GM18951 (cell line): ENCODE results near the gene GFRA4.

Experiments
- POLR2A ChIP-seq: IDR thresholded peaks from 4 replicates; pipeline ENCODE4 v1.6.1; 2011; ENCODE audit warnings: mild to moderate bottlenecking; ENCODE audit not compliant: insufficient read length, insufficient read depth; ENCODE audit errors: extremely low read depth
- in situ Hi-C: fragments of 300-500 bp; cut with MboI; formaldehyde crosslinking; loops from one replicate; pipeline ENCODE4 v1.12.0; 2022; ENCODE audit warnings: low sequenced_read_pairs, mixed read lengths, inconsistent platforms; ENCODE audit not compliant: unreplicated experiment

GFRA4 gene

DNA sequence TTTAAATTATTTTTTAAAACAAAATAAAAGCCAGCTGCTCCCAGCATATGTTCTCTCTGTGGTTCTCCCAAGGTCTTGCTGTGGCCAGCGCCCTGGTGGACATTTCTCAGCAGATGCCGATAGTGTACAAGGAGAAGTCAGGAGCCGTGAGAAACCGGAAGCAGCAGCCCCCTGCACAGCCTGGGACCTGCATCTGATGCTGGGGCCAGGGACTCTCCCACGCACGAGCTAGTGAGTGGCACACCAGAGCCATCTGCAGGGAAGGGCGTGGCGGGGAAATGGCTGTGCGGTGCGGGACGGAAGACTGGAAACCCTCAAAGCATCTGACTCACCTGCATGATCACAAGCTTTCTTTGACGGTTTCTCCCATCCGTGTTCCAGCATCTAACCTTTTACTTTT lies 16.5 kb downstream of the GFRA4 start:
- no peak for TF ChIP-seq POLR2A
- in situ Hi-C loops: no loop called here

DNA sequence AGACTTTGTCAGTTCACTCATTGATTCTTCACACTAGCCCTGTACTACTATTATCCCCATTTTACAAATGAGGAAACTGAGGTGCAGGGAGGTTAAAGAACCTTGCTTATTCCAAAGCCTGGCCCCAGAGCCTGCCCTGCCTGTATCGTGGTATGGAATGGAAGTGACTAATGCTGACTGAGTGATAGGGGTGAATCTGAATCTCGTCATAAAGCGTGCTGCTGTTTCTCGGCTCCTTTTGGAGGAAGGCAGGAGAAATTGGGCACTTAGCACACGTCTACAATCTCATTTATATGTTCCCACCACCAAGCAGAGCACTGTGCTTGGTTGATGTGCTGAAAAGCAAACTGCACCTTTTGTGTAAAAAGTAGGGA lies 17.1 kb downstream of the GFRA4 start:
- TF ChIP-seq POLR2A: no peak
- in situ Hi-C loops: no loop called here

DNA sequence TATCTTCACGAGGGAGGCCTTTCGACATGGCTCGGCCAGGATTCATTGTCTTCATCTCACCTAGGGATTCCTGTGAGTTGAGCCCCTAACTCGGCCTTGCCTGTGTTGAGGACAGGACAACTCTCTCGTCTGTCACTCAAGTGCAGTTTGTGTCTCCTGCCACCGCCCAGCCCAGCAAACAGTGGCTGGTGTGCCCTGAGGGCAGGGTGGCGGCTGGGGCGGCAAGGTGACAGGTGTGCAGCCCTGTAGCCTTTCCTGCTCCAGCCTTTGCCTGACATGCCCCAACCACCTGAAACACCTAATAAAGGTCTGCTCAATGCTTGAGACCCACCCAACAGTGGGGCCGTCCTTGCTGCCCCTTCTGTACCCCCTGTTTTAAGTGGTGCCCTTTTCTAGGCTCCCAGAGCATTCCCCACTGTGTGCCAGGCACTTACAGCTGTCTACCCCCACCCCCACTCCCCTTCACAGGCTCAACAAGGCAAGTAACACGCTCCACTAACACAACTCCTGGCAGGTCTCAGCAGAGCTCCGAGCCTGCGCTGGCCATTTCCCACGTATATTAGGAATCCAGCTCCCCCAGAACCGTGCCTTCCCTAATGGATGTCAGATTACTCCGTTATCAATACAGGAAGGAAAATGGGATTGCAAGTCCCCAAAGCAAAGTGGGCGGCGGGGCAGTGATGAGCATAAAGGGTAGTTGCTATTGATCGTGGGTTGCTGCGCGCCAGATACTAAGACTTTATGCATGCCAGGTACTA lies 17.7 kb downstream of the GFRA4 start:
- in situ Hi-C loops: no loop called here
- TF ChIP-seq POLR2A: no peak

DNA sequence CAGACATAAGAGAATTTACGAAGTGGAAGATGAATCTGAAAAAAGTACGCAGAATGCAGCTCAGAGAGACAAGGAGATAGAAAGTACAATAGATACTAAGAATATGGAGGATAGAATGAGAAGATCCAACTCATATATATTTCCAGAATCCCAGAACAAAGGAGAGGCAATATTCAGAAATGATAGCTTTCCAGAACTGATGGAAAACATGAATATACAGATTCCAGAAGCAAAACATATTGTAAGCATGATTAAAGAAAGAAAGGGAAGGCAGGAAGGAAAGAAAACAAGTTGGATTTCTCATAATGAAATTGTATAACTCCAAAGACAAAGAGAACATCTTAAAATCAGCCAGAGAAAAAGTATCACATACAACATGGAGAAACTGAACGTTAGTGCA lies 22.9 kb downstream of the GFRA4 start:
- TF ChIP-seq POLR2A: no peak
- in situ Hi-C loops: no loop called here

DNA sequence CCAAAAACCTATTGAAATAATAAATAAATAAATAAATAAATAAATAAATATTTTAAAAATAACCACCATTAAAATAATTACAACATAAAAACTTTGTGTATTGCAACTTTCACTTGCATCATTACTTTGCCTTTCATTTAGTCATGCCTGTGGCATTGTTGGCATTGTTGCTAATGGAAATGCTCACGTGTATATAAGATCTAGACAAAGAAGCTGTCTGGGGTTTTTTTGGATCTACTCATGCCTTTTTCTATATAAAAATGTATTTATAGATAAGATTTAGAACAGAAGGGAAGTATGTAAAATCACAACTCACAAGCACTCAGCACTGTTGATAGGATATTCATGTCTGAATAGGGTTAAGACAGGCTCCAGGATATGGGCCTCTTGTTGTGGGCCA lies 27.9 kb downstream of the GFRA4 start:
- in situ Hi-C loops: no loop called here
- TF ChIP-seq POLR2A: no peak

DNA sequence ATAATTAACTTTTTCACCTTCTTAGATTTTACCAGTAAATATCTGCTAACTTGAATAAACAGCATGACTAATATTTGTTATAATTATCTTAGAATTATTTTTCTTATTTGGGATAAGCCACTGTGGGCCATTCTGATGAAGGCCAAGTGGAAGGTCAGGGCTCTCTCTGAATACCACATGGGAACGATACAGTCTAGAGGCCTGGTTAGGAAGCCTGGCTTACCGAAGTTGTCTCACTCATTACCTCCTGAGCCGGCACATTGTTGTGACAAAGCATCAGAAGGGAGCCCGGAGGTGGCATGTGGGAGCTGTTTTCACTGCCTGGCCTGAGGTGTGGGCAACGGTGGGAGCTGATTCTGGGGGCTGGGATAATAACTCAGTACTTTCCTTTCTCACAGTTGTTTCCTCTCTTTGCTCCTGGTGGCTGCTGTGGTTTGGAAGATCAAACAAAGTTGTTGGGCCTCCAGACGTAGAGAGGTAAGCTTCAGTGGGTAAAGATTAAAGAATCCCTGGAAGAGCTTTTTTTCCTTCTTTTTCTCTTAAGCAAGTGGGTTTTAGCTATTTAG lies 29.2 kb downstream of the GFRA4 start:
- TF ChIP-seq POLR2A: no peak
- in situ Hi-C loops: no loop called here

DNA sequence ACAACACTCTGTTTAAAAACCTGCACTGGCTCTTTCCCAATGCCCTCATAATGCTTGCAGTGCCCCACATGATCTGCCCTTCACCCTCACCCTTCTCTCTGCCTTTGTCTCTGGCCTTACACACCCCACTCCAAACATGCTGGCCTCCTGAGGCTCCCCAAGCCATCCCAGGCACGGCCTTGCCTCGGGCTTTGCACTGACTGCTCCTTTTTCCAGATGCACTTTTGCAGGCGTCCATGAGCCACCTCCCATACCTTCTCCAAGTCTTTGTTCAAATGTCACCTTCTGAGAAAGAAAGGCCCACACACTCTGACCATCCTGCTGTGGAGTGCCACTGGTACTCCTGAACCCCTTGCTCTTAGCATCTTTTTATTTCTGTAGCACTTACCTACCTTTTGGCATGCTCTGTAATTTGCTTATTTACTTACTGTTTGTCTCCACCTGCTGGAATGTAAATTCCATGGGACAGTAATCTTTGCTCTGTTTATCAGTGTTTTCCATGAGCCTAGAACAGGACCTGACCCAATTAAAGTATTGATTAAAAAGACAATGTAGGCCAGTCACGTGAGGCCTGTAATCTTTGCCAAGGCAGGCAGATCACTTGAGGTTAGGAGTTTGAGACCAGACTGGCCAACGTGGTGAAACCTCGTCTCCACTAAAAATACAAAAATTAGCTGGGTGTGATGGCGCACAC lies 30.7 kb downstream of the GFRA4 start:
- in situ Hi-C loops: no loop called here
- TF ChIP-seq POLR2A: no peak

DNA sequence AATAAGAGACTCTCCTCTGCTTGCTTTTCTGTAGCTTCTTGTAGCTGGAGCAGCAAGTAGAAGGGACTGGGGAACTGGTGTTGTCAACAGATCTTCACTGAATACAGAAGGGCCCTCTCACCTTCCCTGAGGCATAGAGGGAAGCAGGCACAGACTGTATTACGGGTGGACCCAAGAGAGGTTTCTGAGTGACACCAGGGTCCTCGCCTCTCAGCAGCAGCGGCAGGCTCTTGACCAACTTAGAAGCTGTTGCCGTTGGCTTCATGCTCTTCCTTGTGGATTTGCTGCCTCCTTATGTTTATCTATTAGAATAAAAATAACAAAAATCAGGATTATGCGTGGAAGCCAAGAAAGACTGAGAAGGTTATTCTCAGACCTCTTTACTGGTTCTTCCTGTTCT lies 31.7 kb downstream of the GFRA4 start:
- in situ Hi-C loops: no loop called here
- no peak for TF ChIP-seq POLR2A

DNA sequence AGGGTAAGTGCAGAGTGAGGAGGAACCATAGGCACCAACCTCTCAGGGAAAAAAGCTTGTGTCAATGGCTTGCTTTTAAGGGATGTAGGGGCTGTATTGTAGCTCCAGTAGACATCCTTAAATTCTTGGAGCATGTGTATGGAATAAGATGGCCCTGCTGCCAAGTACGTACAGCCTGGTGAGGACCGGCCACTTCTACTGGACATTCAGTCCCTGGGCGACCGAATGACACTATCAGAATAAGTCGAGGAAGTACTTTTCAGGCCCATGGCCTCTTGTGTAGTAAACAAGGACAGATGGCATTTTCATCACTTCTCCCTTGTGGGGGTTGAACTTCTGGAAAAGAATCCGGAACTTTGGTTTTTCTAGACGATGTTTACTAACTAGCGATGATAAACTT lies 32.8 kb downstream of the GFRA4 start:
- in situ Hi-C loops: no loop called here
- TF ChIP-seq POLR2A: no peak

DNA sequence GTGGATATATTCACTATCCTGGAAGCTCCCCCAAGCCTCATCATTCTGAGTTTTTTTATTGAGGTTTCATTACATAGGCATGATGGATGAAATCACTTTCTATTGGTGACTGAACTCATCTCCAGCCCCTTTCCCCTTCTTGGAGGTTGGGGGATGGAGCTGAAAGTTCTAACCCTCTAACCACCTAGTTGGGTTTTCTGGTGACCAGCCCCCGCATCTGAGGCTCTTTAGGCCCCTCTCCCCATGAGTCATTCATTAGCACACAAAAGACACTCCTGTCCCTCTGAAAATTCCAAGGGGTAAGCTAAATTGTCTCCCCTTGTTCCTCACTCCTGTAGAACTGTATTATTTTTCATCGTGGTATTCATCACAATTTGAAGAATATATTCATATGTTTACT lies 33.3 kb downstream of the GFRA4 start:
- in situ Hi-C loops: no loop called here
- no peak for TF ChIP-seq POLR2A

DNA sequence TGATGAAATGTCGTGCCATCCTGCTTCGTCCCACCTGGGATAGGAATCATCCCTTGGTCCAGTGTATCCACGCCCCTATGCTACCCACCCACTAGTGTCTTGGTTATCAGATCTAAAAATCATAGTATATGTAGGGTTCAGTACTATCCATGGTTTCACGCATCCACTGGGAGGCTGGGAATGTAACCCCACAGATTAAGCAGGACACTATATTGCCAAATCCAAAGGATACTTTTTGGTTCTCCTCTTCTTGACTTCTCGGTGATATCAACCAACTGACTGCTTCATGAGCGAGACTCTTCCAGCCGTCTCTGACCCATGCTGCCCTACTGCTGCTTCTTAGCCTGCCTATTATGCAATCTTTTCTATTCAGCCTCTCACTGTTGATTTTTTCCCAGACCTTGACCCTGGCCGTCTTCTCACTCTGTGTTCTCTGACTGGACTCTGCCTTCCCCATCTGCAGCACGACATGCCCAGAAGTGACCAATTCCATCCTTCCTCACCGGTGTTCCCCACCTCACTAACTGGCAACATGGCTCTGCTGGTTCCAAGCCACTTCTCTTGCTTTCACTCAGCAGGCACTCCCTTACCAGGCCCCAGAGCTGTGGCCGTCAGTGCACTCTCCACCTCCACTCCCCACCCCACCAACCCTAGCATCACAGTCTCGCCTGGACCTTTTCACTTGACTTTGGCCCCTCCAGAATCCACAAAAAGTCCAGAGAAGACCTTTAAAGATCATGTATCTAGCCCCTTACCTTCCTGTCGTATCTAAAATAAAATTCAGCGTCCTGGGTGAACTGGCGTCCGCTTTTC lies 34.5 kb downstream of the GFRA4 start:
- no peak for TF ChIP-seq POLR2A
- in situ Hi-C loops: no loop called here

DNA sequence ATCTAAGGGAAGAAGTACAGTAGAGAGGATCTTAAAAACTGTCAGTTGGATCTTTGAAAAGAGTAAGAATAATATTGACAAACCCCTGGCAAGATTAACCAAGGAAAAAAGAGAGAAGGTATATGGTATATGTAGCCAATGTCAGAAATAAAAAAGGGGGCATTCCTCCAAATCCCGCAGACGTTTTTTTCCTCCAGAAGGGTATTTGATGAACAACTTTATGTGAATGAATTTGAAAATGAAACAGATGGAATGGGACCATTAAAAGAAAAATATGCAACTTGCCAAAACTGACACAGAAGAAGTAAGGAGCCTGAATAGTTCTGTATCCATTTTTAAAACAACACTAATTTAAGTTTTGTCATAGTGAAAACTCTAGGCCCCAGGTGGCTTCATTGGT lies 35.7 kb downstream of the GFRA4 start:
- in situ Hi-C loops: no loop called here
- TF ChIP-seq POLR2A: no peak

DNA sequence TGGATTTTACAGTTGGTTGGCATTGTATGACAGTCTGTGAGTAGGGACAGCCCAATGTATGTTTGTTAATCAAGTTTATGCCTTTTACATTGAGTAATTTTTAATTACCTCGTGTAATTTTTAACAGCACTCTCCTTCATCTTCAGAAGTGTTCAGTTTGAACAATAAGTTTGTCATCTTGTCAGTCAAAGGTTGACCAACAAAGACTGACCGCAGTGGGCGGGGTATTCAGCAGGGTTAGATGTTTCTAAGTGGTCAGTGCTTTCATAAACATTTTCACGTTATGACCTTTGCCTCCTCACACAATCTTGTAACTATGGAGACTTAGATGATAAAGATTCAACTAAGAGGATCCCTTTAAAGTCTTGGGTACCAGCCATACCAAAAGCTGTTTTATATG lies 40.8 kb downstream of the GFRA4 start:
- no peak for TF ChIP-seq POLR2A
- in situ Hi-C loops: no loop called here
